WTC11 (cell line): Measurements from ENCODE around the gene SAMD10. TPM values are rescaled to one million over a fixed set of nuclear protein-coding genes. Genes with fewer than 3 reads are reported as not detected.

ENCODE experiments used
- ATAC-seq: fragments of 200-7000 bp; cut with Tn5 transposase; 2 replicates; pipeline ENCODE4 v1.10.0; 2021; ENCODE audit warnings: mild to moderate bottlenecking, moderate library complexity
- CTCF ChIA-PET: fragments of 300-600 bp; sonication (Branson Sonifier 250); formaldehyde crosslinking; loops from one replicate; lab custom pipeline; 2021; ENCODE audit warnings: antibody characterized with exemption; lab: Charles Lee
- POLR2A ChIA-PET: fragments of 350-600 bp; sonication (Branson Sonifier 250); formaldehyde crosslinking; loops from one replicate; lab custom pipeline; 2021; ENCODE audit warnings: antibody characterized with exemption; lab: Charles Lee
- DNase-seq: peaks from one replicate; pipeline ENCODE4 v3.0.0; 2021; ENCODE audit warnings: low spot score
- H3K27ac Mint-ChIP-seq: 2 replicates; pipeline ENCODE4 v1.8.0; 2021; ENCODE audit warnings: mixed read lengths
- H3K27me3 Mint-ChIP-seq: 2 replicates; pipeline ENCODE4 v1.8.0; 2021; ENCODE audit warnings: low read depth, mild to moderate bottlenecking, moderate library complexity, mixed read lengths
- H3K36me3 Mint-ChIP-seq: 2 replicates; pipeline ENCODE4 v1.8.0; 2021; ENCODE audit warnings: mixed read lengths
- H3K4me1 Mint-ChIP-seq: 2 replicates; pipeline ENCODE4 v1.8.0; 2022; ENCODE audit warnings: mixed read lengths
- H3K4me3 Mint-ChIP-seq: 2 replicates; pipeline ENCODE4 v1.8.0; 2021; ENCODE audit warnings: mild to moderate bottlenecking, moderate library complexity, mixed read lengths
- H3K9me3 Mint-ChIP-seq: 2 replicates; pipeline ENCODE4 v1.8.0; 2021; ENCODE audit warnings: mixed read lengths
- ESRRA ChIP-seq: sonication (generic); formaldehyde crosslinking; IDR thresholded peaks from 2 replicates; pipeline ENCODE4 v1.8.1; 2022; ENCODE audit warnings: mild to moderate bottlenecking, missing genetic modification reagents, borderline replicate concordance
- FOXP1 ChIP-seq: sonication (generic); formaldehyde crosslinking; IDR thresholded peaks from 2 replicates; pipeline ENCODE4 v1.8.0; 2022; ENCODE audit warnings: missing genetic modification reagents, mild to moderate bottlenecking, moderate library complexity, borderline replicate concordance
- GABPB1 ChIP-seq: sonication (generic); formaldehyde crosslinking; IDR thresholded peaks from 2 replicates; pipeline ENCODE4 v1.8.1; 2023; ENCODE audit warnings: mild to moderate bottlenecking, missing genetic modification reagents
- GTF2I ChIP-seq: fragments of 250-450 bp; sonication (Bioruptor Pico); conservative IDR thresholded peaks from 2 replicates; pipeline ENCODE4 v1.4.0; 2021; ENCODE audit warnings: mild to moderate bottlenecking
- IRF2 ChIP-seq: sonication (generic); formaldehyde crosslinking; IDR thresholded peaks from 2 replicates; pipeline ENCODE4 v1.8.0; 2022; ENCODE audit warnings: low read depth, missing genetic modification reagents, borderline replicate concordance
- JUN ChIP-seq: sonication (generic); formaldehyde crosslinking; IDR thresholded peaks from 2 replicates; pipeline ENCODE4 v1.8.0; 2023; ENCODE audit warnings: mild to moderate bottlenecking, missing genetic modification reagents
- RORB ChIP-seq: fragments of 250-450 bp; sonication (Bioruptor Pico); IDR thresholded peaks from 2 replicates; pipeline ENCODE4 v1.9.0; 2021; ENCODE audit warnings: mild to moderate bottlenecking
- SOX15 ChIP-seq: fragments of 250-450 bp; sonication (Bioruptor Pico); IDR thresholded peaks from 2 replicates; pipeline ENCODE4 v1.9.0; 2021; ENCODE audit warnings: mild to moderate bottlenecking
- TCF7 ChIP-seq: sonication (generic); formaldehyde crosslinking; IDR thresholded peaks from 2 replicates; pipeline ENCODE4 v1.8.0; 2022; ENCODE audit warnings: mild to moderate bottlenecking, low read depth, missing genetic modification reagents, moderate library complexity
- TEAD4 ChIP-seq: sonication (generic); formaldehyde crosslinking; IDR thresholded peaks from 2 replicates; pipeline ENCODE4 v1.8.0; 2022; ENCODE audit warnings: mild to moderate bottlenecking, missing genetic modification reagents
- total RNA-seq: library from RNA; stranded (reverse); gene quantifications from 3 replicates; pipeline ENCODE4 v1.2.3, GENCODE V29; 2021
- TF ChIP-seq, protein P1 (sequence below): fragments of 250-450 bp; sonication (Bioruptor Pico); IDR thresholded peaks from 2 replicates; pipeline ENCODE4 v1.9.0; 2021; ENCODE audit warnings: moderate library complexity, mild to moderate bottlenecking, inconsistent platforms, borderline replicate concordance
- TF ChIP-seq, protein P2 (sequence below): sonication (generic); formaldehyde crosslinking; IDR thresholded peaks from 2 replicates; pipeline ENCODE4 v1.8.0; 2022; ENCODE audit warnings: mild to moderate bottlenecking, missing genetic modification reagents
- TF ChIP-seq, protein P3 (sequence below): sonication (generic); formaldehyde crosslinking; IDR thresholded peaks from 2 replicates; pipeline ENCODE4 v1.8.0; 2023; ENCODE audit warnings: mild to moderate bottlenecking, missing genetic modification reagents
- TF ChIP-seq, protein P4 (sequence below): sonication (generic); formaldehyde crosslinking; IDR thresholded peaks from 2 replicates; pipeline ENCODE4 v1.8.1; 2022; ENCODE audit warnings: mild to moderate bottlenecking, missing genetic modification reagents, moderate library complexity, borderline replicate concordance
- TF ChIP-seq, protein P5 (sequence below): fragments of 200-600 bp; IDR thresholded peaks from 2 replicates; pipeline ENCODE4 v1.8.0; 2022; ENCODE audit warnings: antibody characterized with exemption
- TF ChIP-seq, protein P6 (sequence below): sonication (generic); formaldehyde crosslinking; IDR thresholded peaks from 2 replicates; pipeline ENCODE4 v1.8.0; 2022; ENCODE audit warnings: mild to moderate bottlenecking, missing genetic modification reagents

SAMD10 gene
- total RNA-seq, 1 experiment from 2014 or later: 6.2 TPM

DNA sequence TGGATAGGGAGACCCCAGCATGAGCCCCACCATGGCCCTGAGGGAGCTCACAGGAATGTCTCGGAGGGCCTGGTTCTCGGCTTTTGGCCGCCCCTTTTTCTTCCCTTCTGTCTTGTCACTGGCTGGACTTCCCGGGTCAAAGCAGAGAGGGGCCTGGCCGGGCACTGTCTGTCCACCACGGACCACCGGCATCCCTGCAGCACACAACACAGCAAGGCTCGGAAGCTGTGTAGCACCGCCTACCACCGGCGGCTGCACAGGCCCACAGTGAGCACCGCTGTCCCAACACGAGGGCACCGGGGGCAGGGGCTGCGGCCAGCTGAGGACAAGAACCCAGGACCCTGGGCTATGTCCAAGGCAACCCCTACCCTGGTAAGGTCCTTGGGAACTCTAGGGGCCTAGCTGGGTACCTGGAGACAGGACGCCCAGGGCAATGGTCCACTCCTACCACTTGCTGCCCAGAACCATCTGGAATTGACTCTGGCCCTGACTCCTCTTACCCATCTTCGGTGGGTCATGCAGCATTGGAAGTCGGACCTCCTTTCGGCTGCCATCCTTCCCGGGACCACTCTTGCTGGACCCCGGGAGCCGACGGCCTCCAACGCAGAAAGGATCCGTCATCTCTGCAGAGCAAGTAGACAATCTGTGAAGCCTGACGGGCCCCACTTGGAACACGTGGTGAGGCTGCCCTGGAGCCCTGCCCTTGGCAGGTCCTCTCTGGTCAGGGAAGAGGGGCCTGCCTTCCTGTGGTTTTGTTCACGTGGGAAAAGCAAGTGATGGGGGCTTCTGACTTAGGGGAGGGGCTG is 11.9 kb downstream of the SAMD10 start:
- H3K9me3 Mint-ChIP-seq: peaks cover 3% of the 10 kb centered on the region; the same call in 1 of the 2 replicates
- ChIA-PET POLR2A (no interaction called here), CTCF (no interaction called here)
- TF ChIP-seq GTF2I (CRISPR knock-in tag) (no peak), RORB (CRISPR knock-in tag) (no peak), SOX15 (CRISPR knock-in tag) (no peak), GABPB1 (CRISPR knock-in tag) (no peak), FOXP1 (no peak), TCF7 (CRISPR knock-in tag) (no peak), ESRRA (CRISPR knock-in tag) (no peak), JUN (CRISPR knock-in tag) (no peak), TEAD4 (CRISPR knock-in tag) (no peak), IRF2 (CRISPR knock-in tag) (no peak)
- TF ChIP-seq, protein P1, sequence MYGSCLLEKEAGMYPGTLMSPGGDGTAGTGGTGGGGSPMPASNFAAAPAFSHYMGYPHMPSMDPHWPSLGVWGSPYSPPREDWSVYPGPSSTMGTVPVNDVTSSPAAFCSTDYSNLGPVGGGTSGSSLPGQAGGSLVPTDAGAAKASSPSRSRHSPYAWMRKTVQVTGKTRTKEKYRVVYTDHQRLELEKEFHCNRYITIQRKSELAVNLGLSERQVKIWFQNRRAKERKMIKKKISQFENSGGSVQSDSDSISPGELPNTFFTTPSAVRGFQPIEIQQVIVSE (CRISPR knock-in tag): no peak
- TF ChIP-seq, protein P2, sequence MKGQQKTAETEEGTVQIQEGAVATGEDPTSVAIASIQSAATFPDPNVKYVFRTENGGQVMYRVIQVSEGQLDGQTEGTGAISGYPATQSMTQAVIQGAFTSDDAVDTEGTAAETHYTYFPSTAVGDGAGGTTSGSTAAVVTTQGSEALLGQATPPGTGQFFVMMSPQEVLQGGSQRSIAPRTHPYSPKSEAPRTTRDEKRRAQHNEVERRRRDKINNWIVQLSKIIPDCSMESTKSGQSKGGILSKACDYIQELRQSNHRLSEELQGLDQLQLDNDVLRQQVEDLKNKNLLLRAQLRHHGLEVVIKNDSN: no peak
- TF ChIP-seq, protein P3, sequence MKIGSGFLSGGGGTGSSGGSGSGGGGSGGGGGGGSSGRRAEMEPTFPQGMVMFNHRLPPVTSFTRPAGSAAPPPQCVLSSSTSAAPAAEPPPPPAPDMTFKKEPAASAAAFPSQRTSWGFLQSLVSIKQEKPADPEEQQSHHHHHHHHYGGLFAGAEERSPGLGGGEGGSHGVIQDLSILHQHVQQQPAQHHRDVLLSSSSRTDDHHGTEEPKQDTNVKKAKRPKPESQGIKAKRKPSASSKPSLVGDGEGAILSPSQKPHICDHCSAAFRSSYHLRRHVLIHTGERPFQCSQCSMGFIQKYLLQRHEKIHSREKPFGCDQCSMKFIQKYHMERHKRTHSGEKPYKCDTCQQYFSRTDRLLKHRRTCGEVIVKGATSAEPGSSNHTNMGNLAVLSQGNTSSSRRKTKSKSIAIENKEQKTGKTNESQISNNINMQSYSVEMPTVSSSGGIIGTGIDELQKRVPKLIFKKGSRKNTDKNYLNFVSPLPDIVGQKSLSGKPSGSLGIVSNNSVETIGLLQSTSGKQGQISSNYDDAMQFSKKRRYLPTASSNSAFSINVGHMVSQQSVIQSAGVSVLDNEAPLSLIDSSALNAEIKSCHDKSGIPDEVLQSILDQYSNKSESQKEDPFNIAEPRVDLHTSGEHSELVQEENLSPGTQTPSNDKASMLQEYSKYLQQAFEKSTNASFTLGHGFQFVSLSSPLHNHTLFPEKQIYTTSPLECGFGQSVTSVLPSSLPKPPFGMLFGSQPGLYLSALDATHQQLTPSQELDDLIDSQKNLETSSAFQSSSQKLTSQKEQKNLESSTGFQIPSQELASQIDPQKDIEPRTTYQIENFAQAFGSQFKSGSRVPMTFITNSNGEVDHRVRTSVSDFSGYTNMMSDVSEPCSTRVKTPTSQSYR: no peak
- TF ChIP-seq, protein P4, sequence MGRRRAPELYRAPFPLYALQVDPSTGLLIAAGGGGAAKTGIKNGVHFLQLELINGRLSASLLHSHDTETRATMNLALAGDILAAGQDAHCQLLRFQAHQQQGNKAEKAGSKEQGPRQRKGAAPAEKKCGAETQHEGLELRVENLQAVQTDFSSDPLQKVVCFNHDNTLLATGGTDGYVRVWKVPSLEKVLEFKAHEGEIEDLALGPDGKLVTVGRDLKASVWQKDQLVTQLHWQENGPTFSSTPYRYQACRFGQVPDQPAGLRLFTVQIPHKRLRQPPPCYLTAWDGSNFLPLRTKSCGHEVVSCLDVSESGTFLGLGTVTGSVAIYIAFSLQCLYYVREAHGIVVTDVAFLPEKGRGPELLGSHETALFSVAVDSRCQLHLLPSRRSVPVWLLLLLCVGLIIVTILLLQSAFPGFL (CRISPR knock-in tag): no peak
- TF ChIP-seq, protein P5, sequence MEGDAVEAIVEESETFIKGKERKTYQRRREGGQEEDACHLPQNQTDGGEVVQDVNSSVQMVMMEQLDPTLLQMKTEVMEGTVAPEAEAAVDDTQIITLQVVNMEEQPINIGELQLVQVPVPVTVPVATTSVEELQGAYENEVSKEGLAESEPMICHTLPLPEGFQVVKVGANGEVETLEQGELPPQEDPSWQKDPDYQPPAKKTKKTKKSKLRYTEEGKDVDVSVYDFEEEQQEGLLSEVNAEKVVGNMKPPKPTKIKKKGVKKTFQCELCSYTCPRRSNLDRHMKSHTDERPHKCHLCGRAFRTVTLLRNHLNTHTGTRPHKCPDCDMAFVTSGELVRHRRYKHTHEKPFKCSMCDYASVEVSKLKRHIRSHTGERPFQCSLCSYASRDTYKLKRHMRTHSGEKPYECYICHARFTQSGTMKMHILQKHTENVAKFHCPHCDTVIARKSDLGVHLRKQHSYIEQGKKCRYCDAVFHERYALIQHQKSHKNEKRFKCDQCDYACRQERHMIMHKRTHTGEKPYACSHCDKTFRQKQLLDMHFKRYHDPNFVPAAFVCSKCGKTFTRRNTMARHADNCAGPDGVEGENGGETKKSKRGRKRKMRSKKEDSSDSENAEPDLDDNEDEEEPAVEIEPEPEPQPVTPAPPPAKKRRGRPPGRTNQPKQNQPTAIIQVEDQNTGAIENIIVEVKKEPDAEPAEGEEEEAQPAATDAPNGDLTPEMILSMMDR: no peak
- TF ChIP-seq, protein P6, sequence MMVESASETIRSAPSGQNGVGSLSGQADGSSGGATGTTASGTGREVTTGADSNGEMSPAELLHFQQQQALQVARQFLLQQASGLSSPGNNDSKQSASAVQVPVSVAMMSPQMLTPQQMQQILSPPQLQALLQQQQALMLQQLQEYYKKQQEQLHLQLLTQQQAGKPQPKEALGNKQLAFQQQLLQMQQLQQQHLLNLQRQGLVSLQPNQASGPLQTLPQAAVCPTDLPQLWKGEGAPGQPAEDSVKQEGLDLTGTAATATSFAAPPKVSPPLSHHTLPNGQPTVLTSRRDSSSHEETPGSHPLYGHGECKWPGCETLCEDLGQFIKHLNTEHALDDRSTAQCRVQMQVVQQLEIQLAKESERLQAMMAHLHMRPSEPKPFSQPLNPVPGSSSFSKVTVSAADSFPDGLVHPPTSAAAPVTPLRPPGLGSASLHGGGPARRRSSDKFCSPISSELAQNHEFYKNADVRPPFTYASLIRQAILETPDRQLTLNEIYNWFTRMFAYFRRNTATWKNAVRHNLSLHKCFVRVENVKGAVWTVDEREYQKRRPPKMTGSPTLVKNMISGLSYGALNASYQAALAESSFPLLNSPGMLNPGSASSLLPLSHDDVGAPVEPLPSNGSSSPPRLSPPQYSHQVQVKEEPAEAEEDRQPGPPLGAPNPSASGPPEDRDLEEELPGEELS: no peak
- no peak for ATAC-seq
- peaks cover 50% of the 10 kb centered on the region for H3K36me3 Mint-ChIP-seq
- DNase-seq: no peak
- no peak overlapping the region for H3K27ac Mint-ChIP-seq
- H3K4me1 Mint-ChIP-seq: 0 out of 2 replicates have a peak, but pooled peaks cover 2% of the 10 kb centered on the region
- H3K4me3 Mint-ChIP-seq: no peak overlapping the region; the same call in 1 of the 2 replicates
- peaks cover 26% of the 10 kb centered on the region for H3K27me3 Mint-ChIP-seq
